ENCODE measurements around the gene POU1F1. TPM values are rescaled to one million over a fixed set of nuclear protein-coding genes. Genes with fewer than 3 reads are reported as not detected.
"Not testable (repeated sequence)": the region's sequence is repeated elsewhere in the genome, so short reads cannot be mapped to it uniquely, and the experiment has no call there.

Gene POU1F1
- total RNA-seq, 2 donors from 2014 or later: 0.51 TPM; not detected in 1

GRCh38 chr3:87261925-87262324, 14.5 kb downstream of the POU1F1 start:
- H3K27ac ChIP-seq: no peak overlapping the region
- no peaks in the 10 kb centered on the region for H3K4me1 ChIP-seq (replicated peaks)
- DNase-seq (ENCODE audit: low spot score): no peak
- no peak for TF ChIP-seq POLR2A (IDR thresholded peaks at IDR 0.05)
- TF ChIP-seq, protein P1, sequence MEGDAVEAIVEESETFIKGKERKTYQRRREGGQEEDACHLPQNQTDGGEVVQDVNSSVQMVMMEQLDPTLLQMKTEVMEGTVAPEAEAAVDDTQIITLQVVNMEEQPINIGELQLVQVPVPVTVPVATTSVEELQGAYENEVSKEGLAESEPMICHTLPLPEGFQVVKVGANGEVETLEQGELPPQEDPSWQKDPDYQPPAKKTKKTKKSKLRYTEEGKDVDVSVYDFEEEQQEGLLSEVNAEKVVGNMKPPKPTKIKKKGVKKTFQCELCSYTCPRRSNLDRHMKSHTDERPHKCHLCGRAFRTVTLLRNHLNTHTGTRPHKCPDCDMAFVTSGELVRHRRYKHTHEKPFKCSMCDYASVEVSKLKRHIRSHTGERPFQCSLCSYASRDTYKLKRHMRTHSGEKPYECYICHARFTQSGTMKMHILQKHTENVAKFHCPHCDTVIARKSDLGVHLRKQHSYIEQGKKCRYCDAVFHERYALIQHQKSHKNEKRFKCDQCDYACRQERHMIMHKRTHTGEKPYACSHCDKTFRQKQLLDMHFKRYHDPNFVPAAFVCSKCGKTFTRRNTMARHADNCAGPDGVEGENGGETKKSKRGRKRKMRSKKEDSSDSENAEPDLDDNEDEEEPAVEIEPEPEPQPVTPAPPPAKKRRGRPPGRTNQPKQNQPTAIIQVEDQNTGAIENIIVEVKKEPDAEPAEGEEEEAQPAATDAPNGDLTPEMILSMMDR (IDR thresholded peaks at IDR 0.05): no peak
- TF ChIP-seq POLR2AphosphoS5 (IDR thresholded peaks at IDR 0.05): no peak
- H3K4me3 ChIP-seq: no peak overlapping the region
- no peaks in the 10 kb centered on the region for H3K9me3 ChIP-seq
- 67% methylated on average over 2 of the region's 2 CpGs for WGBS
- no peaks in the 10 kb centered on the region for H3K36me3 ChIP-seq
- intact Hi-C loops (cut with DNase I): no loop called here
- no peaks in the 10 kb centered on the region for H3K27me3 ChIP-seq (replicated peaks; ENCODE audit: insufficient read depth)

DNA sequence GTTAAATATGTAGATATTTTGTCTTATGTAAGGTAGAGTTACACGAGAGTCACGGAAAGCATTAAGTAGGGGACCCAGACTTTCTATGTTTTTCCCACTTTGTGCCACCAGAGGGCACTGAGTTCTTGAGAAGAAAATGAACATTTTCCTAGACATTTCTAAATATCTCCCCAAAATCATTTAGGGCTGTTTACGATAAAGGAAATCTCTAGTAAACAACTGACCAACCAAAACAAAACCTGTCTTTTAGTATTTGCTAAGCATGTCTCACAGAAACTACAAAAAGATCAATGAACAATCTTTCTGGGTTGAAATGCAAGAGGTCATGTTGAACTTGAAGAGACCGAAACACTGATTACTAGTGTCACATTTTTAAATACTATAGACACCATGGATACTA, 16.1 kb downstream of the POU1F1 start:
- Histone ChIP-seq H3K4me1 (replicated peaks) (no peaks in the 10 kb centered on the region), H3K4me3 (no peak overlapping the region), H3K27ac (no peak overlapping the region), H3K36me3 (no peaks in the 10 kb centered on the region), H3K27me3 (replicated peaks; ENCODE audit: insufficient read depth) (no peaks in the 10 kb centered on the region), H3K9me3 (no peaks in the 10 kb centered on the region)
- no peak for TF ChIP-seq POLR2AphosphoS5 (IDR thresholded peaks at IDR 0.05)
- no peak for TF ChIP-seq POLR2A (IDR thresholded peaks at IDR 0.05)
- TF ChIP-seq, protein P1 (IDR thresholded peaks at IDR 0.05): peak in 3 of 4 experiments; percentile 26 to 48 (median 39)
- intact Hi-C loops (cut with DNase I): no loop called here
- WGBS: 35% methylated on average over 4 of the region's 4 CpGs
- peak; percentile 26 for DNase-seq (ENCODE audit: low spot score)

GRCh38 chr3:87250009-87250408, 26.4 kb downstream of the POU1F1 start:
- intact Hi-C loops (cut with DNase I): no loop called here
- 95% methylated on average over 1 of the region's 1 CpG for WGBS
- Histone ChIP-seq H3K4me1 (replicated peaks) (no peaks in the 10 kb centered on the region), H3K4me3 (no peak overlapping the region), H3K27ac (no peak overlapping the region), H3K27me3 (replicated peaks; ENCODE audit: insufficient read depth) (no peaks in the 10 kb centered on the region), H3K36me3 (no peaks in the 10 kb centered on the region), H3K9me3 (no peaks in the 10 kb centered on the region)
- no peak for DNase-seq (ENCODE audit: low spot score)
- TF ChIP-seq POLR2AphosphoS5 (IDR thresholded peaks at IDR 0.05) (no peak), POLR2A (IDR thresholded peaks at IDR 0.05) (no peak)
- TF ChIP-seq, protein P1 (IDR thresholded peaks at IDR 0.05): no peak

GRCh38 chr3:87248831-87249230, 27.6 kb downstream of the POU1F1 start:
- DNase-seq (ENCODE audit: low spot score): no peak
- Histone ChIP-seq H3K4me1 (replicated peaks) (no peaks in the 10 kb centered on the region), H3K27me3 (replicated peaks; ENCODE audit: insufficient read depth) (no peaks in the 10 kb centered on the region), H3K27ac (no peak overlapping the region), H3K4me3 (no peak overlapping the region), H3K36me3 (no peaks in the 10 kb centered on the region), H3K9me3 (no peaks in the 10 kb centered on the region)
- 87% methylated on average over 1 of the region's 1 CpG for WGBS
- intact Hi-C loops (cut with DNase I): no loop called here
- no peak for TF ChIP-seq POLR2A (IDR thresholded peaks at IDR 0.05)
- TF ChIP-seq POLR2AphosphoS5 (IDR thresholded peaks at IDR 0.05): no peak
- TF ChIP-seq, protein P1 (IDR thresholded peaks at IDR 0.05): no peak

GRCh38 chr3:87248231-87248630, 28.2 kb downstream of the POU1F1 start:
- H3K4me3 ChIP-seq; H3K4me1 ChIP-seq (replicated peaks); DNase-seq (ENCODE audit: low spot score); intact Hi-C loops (cut with DNase I); H3K36me3 ChIP-seq; H3K27me3 ChIP-seq (replicated peaks; ENCODE audit: insufficient read depth); H3K27ac ChIP-seq; H3K9me3 ChIP-seq: not testable (repeated sequence)
- WGBS: 94% methylated on average over 6 of the region's 6 CpGs

All from prostate gland (tissue), 2 donors.